VCaP (cell line): ENCODE results near the gene HIGD2A.

Experiments used
- H3K27ac ChIP-seq: fragments of 450-650 bp; 2 replicates; pipeline ENCODE4 v1.5.1; 2017
- TF ChIP-seq, protein P1 (sequence below): fragments of 450-650 bp; conservative IDR thresholded peaks from 2 replicates; pipeline ENCODE4 v1.5.1; 2017; ENCODE audit warnings: mild to moderate bottlenecking, moderate library complexity

The HIGD2A gene

DNA sequence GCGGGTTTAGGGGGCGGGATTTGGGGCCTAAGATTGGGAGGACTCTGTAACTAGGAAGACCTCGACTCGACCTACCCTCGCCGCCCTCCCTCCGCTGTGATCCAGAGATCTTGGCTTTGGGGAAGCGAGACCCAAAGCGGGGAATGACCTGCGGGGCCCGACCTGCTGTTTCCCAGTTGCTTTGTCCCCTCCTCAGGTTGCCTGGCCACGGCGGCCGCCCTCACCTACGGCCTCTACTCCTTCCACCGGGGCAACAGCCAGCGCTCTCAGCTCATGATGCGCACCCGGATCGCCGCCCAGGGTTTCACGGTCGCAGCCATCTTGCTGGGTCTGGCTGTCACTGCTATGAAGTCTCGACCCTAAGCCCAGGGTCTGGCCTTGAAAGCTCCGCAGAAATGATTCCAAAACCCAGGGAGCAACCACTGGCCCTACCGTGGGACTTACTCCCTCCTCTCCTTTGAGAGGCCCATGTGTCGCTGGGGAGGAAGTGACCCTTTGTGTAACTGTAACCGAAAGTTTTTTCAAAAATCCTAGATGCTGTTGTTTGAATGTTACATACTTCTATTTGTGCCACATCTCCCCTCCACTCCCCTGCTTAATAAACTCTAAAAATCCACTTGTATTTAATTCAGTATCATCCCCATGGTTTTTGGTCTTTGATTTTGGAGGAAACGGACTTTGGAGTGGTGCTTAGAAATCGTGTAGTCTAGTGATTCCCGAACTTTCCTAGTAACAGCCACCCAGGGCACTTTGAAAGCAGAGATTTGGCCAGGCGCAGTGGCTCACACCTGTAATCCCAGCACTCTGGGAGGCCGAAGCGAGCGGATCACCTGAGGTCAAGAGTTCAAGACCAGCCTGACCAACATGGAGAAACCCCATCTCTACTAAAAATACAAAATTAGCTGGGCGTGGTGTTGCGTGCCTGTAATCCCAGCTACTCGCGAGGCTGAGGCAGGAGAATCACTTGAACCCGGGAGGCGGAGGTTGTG lies 878 bp downstream of the HIGD2A start:
- TF ChIP-seq, protein P1, sequence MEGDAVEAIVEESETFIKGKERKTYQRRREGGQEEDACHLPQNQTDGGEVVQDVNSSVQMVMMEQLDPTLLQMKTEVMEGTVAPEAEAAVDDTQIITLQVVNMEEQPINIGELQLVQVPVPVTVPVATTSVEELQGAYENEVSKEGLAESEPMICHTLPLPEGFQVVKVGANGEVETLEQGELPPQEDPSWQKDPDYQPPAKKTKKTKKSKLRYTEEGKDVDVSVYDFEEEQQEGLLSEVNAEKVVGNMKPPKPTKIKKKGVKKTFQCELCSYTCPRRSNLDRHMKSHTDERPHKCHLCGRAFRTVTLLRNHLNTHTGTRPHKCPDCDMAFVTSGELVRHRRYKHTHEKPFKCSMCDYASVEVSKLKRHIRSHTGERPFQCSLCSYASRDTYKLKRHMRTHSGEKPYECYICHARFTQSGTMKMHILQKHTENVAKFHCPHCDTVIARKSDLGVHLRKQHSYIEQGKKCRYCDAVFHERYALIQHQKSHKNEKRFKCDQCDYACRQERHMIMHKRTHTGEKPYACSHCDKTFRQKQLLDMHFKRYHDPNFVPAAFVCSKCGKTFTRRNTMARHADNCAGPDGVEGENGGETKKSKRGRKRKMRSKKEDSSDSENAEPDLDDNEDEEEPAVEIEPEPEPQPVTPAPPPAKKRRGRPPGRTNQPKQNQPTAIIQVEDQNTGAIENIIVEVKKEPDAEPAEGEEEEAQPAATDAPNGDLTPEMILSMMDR, result no peak
- H3K27ac ChIP-seq, result peak overlapping the region; percentile 94

DNA sequence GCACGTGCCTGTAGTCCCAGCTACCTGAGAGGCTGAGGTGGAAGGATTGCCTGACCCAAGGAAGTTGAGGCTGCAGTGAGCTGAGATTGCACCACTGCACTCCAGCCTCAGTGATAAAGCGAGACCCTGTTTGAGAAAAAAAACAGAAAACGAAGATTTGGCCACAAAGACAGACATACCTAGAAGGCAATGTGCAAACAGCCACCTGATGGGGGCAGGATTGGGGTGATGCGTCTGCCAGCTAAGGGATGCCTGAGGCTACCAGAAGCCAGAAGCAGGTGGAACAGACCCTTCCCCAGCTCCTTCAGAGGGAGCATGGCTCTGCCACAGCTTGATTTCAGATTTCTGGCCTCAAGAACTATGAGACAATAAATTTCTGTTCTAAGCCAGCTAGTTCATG lies 2.9 kb downstream of the HIGD2A start:
- H3K27ac ChIP-seq, result no peak overlapping the region; the same call in 1 of the 2 replicates
- TF ChIP-seq, protein P1, result no peak

DNA sequence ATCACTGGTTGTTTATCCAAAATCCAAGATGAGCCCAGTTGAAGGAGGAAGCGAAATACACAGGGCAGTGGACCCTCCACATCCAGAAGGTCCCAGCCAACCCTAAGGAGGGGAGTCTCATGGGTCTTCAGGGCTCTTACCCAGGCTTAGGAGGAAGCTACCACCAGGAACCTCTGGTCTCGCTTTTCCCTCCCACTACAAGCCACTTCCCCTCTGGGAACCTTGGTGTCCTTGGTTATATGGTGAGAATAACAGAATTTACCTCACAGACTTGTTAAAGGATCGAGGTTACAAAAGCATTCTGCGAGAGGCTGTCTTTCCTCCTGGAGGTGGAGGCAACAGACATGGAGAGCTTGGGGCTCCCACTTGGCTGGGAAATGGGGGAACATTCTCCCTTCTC lies 3.4 kb downstream of the HIGD2A start:
- TF ChIP-seq, protein P1, result no peak
- no peak overlapping the region; the same call in 1 of the 2 replicates for H3K27ac ChIP-seq

DNA sequence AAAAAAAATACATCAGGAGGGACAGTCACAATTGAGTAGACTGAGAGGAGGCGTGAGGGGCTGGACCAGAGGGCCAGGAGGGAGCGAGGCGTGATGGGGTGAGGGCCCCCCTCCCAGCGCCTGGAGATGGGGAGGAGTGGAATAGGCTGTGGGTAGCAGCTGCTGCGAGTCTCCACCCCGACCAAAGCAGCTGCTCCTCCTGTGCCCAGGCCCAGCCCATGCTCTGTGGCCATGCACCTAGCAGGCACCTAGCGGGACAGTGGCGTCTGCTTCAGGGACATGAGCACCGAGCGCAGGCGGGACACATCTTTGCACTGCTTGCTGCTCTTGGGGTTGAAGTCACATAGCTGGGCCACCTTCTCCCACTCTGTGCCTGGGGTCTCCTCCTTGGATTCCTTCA lies 4.0 kb downstream of the HIGD2A start:
- TF ChIP-seq, protein P1, result no peak

DNA sequence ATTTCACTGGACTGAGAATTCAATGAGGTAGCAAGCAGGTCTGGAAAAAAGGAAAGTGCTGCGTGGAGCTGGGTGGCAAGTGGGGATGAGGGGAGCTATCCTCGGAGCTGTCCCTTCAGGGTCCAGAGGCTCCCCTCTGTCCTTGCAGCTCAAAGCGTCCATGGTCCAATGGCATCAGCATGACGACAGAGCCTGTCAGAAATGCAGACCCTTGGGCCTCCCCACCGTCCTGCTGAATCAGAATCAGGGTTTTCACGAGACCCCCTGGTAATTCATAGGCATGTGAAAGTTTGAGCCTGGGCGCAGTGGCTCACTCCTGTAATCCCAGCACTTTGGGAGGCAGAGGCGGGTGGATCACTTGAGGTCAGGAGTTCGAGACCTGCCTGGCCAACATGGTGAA lies 5.5 kb downstream of the HIGD2A start:
- TF ChIP-seq, protein P1, result no peak
- H3K27ac ChIP-seq, result no peak overlapping the region

More for the DNA sequence above, 4.0 kb downstream of the HIGD2A start:
- H3K27ac ChIP-seq, result no peak overlapping the region

DNA sequence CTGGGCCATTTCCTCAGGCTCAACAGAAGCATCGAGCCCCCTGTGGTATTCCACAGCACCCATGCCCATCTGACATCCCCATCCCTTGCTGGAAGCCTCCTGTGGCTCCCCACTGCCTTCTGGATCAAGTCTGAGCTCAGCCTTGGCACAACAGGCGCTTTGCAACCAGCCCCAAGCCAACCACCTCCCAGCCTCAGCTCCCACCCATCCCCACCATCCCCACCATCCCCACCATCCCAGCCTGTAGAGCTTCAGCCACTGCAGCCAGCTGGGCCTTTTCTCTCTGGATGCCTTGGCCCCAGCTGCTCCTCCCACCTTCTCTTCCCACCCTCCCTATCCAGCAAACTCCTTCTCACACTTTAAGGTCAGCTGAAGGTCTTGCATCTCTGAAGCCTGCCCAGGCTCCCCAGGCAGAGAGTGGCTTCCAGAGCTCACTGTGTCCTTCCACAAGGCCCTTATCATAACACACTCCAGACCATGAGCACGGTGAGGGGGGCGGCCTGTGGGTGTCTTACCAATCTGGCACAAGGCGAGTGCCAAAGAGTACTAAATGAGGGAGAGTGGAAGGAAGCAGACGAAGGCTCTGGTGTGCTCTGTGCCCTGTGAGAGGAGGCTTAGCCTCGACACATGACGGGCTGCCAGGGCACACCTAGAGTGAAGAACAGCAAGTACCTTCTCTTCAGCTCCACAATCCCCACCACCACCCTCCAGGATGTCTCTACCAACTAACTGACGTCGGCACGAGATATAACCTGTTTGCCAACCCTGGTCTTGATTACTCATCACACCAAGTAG lies 6.5 kb downstream of the HIGD2A start:
- TF ChIP-seq, protein P1, result no peak
- H3K27ac ChIP-seq, result no peak overlapping the region

DNA sequence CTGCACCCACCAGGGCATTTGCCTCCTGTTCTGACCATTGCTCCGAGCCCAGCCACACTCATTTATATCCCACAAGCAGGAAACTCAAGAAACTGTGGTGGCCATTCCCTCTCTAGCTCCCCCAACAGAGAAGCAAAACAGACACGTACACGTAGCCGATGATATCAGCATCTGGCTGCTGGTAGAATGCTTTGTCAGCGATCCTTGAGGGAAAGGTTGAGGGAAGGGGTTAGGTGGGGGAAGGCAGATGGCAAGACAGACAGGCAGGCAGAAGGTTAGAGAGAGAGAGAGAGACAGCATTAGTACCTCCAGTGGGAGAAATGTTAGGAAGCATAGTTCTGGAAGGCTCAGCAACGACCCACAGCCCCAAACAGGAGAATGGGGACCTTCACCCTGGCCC lies 7.8 kb downstream of the HIGD2A start:
- no peak overlapping the region for H3K27ac ChIP-seq
- TF ChIP-seq, protein P1, result no peak
